K562 (cell line): Measurements from ENCODE around the gene GALNS. TPM values are rescaled to one million over a fixed set of nuclear protein-coding genes. Genes with fewer than 3 reads are reported as not detected.

Experiments
- ARID3B ChIP-seq: fragments of 250-450 bp; sonication (Bioruptor Pico); IDR thresholded peaks from 2 replicates; pipeline ENCODE4 v1.4.0; 2020; ENCODE audit warnings: borderline replicate concordance
- CREB3L1 ChIP-seq: fragments of 450-650 bp; IDR thresholded peaks from 2 replicates; pipeline ENCODE4 v1.6.1; 2014; ENCODE audit warnings: low read depth, mild to moderate bottlenecking, moderate library complexity, borderline replicate concordance
- HMGXB4 ChIP-seq: sonication (generic); formaldehyde crosslinking; IDR thresholded peaks from 2 replicates; pipeline ENCODE4 v1.8.1; 2023; ENCODE audit warnings: mild to moderate bottlenecking, missing genetic modification reagents
- MGA ChIP-seq: fragments of 450-650 bp; IDR thresholded peaks from 2 replicates; pipeline ENCODE4 v1.6.1; 2016; ENCODE audit warnings: mild to moderate bottlenecking, moderate library complexity
- SMARCA5 ChIP-seq: fragments of 450-650 bp; IDR thresholded peaks from 2 replicates; pipeline ENCODE4 v1.6.1; 2016
- SPI1 ChIP-seq: IDR thresholded peaks from 2 replicates; pipeline ENCODE4 v1.6.1; 2011; ENCODE audit warnings: low read depth, low read length, control low read depth, borderline replicate concordance
- ZBTB1 ChIP-seq: sonication (generic); formaldehyde crosslinking; IDR thresholded peaks from 2 replicates; pipeline ENCODE4 v1.8.1; 2023; ENCODE audit warnings: missing genetic modification reagents, low read depth, mild to moderate bottlenecking, borderline replicate concordance
- ZNF239 ChIP-seq: fragments of 250-450 bp; sonication (Bioruptor Pico); IDR thresholded peaks from 2 replicates; pipeline ENCODE4 v1.4.0; 2020; ENCODE audit warnings: mild to moderate bottlenecking
- ZNF41 ChIP-seq: fragments of 250-450 bp; sonication (Bioruptor Pico); conservative IDR thresholded peaks from 2 replicates; pipeline ENCODE4 v1.4.0; 2020; ENCODE audit warnings: mild to moderate bottlenecking
- ZNF79 ChIP-seq: fragments of 250-450 bp; sonication (Bioruptor Pico); IDR thresholded peaks from 2 replicates; pipeline ENCODE4 v1.4.0; 2020; ENCODE audit warnings: low read depth, mild to moderate bottlenecking, moderate library complexity
- polyA plus RNA-seq, 8 experiments: library from polyadenylated mRNA; depleted of rRNA in 4 of 8; stranded (reverse) in 5 of 8; unstranded in 3 of 8; fragments of >200 nt; fragmentation: Nextera tagmentation in 2 of 8; fragmentation: Illumina TruSeq in 1 of 8; extraction: Ambion mirVana in 2 of 8; extraction: Trizol in 1 of 8; gene quantifications; 2 replicates each; pipeline versions ENCODE4 v1.2.1 to v1.2.3, GENCODE V29; 2011 to 2014; ENCODE audit warnings: inconsistent platforms in 1 of 8, missing spikeins in 1 of 8
- total RNA-seq, 7 experiments: library from RNA; depleted of rRNA in 6 of 7; stranded (reverse); fragments of >200 nt in 6 of 7; fragmentation: Illumina TruSeq in 2 of 7; extraction: Trizol in 2 of 7; gene quantifications; 2 replicates each; pipeline versions ENCODE4 v1.2.1 to v1.2.3, GENCODE V29; 2011 to 2021; ENCODE audit warnings: low replicate concordance in 1 of 7

GALNS gene
- total and polyA plus RNA-seq, 9 of the 15 experiments (the other 6 are each of a cell fraction or from before 2014, with no cell fraction given): 0.38 to 13.2 (median 4.3) TPM

GRCh38 chr16:88790312-88791211 is 66.2 kb downstream of the GALNS start (continued):
- TF ChIP-seq HMGXB4 (CRISPR knock-in tag): no peak
- TF ChIP-seq SMARCA5: no peak
- TF ChIP-seq ARID3B (CRISPR knock-in tag): no peak
- TF ChIP-seq MGA: no peak
- TF ChIP-seq ZBTB1: no peak
- TF ChIP-seq SPI1: no peak
- no peak for TF ChIP-seq ZNF239 (CRISPR knock-in tag)
- TF ChIP-seq ZNF41 (CRISPR knock-in tag): no peak
- TF ChIP-seq ZNF79 (CRISPR knock-in tag): no peak
- no peak for TF ChIP-seq CREB3L1
